NCI-H187 (cell line): ENCODE measurements around the gene FSTL1.

ENCODE experiments used
- DNase-seq, 2 experiments: peaks; one replicate each; lab custom pipeline; 2025; lab: John Stamatoyannopoulos, UW

The FSTL1 gene

GRCh38 chr3:120440001-120440703, 10.6 kb downstream of the FSTL1 start:
- no peak for DNase-seq

- DNase-seq, result no peak
Observed at GRCh38 chr3:120438665-120439370, 12.0 kb downstream of the FSTL1 start.

DNA sequence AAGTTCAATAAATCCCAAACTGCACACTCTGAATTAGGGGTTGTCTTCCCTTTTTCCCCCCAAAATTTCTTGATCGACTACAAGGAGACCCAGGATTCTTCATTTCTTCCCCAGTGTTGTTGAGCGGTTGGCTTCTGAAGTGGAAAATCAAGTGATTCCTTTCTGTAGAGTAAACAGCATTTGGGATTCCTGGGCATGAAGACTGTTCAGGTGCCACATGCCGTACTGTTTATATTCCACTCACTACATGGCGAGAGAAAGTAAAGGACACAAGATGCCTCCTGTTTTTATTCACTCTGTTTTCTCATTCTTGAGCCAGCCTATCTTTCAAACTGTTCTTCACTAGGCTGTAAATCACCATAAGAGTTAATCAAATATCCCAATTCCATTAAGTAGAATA, 12.6 kb downstream of the FSTL1 start:
- no peak for DNase-seq

DNA sequence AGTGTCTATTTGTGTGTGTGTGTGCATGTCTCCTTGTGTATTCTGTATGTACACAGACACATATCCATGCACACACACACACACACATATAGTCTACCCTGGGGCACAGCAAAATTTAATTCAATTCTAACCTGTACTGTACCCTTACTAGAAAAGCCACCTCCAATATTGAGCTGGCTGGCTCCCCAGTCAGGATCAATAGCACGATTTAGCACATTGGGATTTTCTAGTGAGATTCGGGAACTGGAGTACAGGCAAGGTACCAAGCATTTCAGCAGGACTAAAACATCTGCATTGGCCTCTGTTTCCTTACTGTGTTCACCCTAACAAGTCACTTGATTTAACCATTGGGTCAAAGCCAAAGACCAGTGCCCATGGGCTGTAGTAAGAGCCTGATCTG, 13.2 kb downstream of the FSTL1 start:
- DNase-seq, result no peak

DNA sequence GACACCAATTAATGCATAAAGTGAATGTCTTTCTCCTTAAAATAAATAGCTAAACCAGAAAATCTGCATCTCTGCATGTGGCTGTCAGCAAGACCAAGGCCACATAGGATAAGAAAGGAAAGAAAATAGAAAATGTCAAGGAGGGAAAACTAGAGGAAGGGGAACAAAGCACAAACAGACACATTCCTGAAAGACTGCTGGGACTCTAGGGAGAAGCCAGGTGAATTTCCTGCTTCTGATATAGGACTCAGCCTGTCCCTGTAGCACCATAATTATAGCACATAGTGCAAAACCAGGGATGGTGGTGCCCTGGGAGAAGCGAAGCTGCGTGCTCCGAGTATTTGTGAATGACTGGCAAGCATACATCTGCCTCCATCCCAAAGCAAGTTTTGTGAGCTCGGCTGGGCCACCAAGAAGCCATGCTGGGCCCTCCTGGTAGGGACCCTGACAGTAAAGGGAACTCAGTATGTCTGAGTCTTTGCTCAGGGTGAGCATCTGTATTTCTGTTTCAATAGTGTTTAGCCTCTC, 14.2 kb downstream of the FSTL1 start:
- DNase-seq, result no peak

DNA sequence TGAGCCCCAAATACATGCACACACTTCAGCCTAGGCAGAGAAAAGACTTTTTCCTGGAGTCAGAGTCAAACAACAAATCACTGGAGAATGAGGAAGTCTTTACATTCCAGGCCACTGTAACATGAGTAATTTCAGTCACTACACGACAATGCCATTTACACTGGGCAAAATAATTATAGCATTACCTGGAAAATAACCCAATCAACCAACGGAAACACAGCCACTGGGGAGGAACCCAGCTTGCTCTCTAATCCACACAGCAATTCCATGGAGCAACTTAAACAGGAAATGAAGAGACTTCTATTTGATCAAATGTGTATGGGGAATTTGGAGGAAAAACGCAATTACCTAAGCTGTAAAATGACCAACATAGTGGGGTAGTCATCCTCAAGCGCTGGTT, 15.2 kb downstream of the FSTL1 start:
- no peak for DNase-seq

GRCh38 chr3:120433662-120434331, 17.0 kb downstream of the FSTL1 start:
- DNase-seq, result no peak

- DNase-seq, result no peak
Observed at GRCh38 chr3:120432150-120432860, 18.5 kb downstream of the FSTL1 start.

DNA sequence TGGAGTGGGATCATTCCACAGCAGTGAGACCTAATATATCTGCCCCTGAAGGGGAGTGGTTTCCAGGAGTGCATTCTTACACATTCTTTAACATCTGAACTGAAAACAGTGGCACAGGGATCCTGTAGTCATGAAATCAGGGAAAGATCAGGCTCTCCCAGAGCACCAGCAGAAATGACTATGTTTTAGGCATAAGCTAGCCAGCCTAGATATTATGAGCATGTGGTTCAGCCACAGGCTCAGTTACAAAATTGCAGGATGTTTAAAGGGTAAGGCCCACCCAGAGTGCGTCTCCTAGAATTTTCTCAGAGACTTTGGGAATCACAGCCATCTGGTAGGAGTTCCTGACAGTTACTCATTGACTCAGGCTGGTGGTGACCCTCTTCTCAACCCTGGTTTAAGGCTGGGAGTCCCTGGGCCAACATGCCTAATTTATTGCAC, 20.9 kb downstream of the FSTL1 start:
- DNase-seq, result no peak

GRCh38 chr3:120428924-120429323, 21.9 kb downstream of the FSTL1 start:
- DNase-seq, result no peak

DNA sequence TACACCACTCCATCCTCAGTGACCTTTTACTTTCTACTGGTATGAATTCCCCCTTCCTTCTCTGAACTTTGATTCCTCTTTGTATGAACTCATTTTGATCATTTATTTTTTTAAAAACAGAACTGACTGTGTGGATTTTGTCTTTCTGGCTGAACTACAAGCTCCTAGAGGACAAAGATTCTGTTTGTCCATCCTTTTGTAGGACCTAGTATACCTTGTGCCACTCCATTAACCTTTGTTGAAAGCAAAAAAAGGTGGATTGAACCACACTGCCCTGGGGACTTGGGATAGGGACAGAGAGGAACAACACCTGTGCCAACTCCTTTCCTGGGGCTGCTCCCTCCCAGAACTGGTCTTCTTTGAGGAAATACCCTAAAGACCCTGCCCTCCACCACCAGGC, 23.6 kb downstream of the FSTL1 start:
- DNase-seq, result no peak

DNA sequence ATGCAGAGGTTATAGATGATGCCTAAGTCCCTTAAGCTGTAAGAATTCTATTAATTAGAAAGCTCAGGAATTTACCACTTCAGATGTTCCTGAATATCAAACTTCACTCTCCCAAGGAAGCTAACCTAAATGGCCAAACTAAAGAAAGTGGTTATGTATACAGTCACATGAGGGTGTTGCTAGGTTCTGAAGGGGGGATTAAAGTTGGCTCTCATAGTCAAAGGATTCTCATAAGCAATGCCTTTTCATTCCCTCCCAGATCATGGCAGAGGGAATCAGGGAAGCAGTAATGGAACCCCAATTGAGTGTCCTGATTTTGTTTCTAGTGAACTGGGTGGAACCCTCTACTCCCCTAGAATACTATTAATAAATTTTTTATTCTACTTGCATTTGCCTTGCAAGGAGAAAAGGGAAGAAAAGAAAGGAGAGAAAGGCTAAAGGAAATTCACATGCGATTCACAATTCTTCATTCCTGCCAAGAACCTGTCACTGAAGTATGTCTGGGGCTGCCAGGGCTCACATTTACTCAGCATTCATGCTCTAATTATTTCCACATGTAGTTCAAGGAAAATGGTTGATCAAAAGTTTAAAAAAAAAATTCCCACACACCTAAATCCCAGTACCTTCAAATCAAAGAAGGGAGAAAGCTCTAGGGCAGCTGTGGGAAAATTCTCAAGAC, 25.1 kb downstream of the FSTL1 start:
- no peak for DNase-seq

GRCh38 chr3:120424976-120425570, 25.7 kb downstream of the FSTL1 start:
- no peak for DNase-seq

DNA sequence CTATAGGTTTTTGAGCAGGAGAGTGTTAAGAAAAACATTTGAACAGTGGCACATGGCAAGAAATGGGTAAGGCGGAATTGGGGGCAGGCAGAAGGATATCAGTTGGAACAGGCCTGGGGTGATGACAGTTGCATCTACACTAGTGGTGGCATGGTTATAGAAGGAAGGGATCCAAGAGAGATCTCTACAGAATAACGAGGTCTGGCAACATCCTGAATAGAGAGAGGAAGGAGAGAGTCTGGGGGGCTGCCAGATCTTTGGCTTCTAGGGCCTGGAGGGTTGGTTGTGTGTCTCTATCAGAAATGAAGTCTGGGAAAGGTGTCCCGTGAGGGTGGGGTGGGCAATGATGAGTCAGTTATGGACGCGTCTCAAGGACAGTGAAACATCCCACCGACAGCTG, 26.3 kb downstream of the FSTL1 start:
- no peak for DNase-seq

DNA sequence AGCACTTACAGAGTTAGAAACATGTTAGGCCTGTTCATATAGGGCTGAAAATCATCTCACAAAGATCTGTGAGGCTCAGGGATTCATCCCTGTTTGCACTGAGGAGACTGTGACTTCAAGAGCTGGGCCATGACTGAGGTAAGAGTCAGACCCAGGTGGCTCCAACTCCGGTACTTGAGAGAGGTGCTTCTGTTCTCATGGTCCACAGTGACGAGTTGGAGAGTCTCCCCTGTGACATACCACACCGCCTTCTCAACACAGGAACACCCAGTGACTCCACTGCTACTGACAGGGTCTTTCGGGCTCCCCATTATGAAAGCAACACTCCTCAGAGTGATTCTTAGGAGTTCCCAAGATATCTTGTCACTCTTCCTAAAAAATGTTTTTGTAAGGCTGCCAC, 27.4 kb downstream of the FSTL1 start:
- no peak for DNase-seq

DNA sequence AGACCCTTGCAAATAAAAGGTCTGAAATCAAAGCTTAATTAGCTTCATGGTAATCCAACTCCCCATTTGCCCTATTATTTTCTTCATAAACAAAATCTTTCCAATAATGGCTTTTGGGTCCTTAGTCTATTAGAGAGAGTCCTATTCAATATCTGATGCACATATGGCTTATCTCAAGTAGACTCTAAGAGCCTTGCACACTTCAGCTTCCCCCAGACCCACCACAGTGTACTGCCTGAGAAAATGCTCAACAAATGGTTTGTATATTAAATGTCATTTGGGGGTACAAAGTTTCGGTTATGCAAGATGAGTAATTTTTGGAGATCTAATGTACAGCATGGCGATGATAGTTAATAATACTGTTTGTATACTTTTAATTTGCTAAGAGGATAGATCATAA, 28.9 kb downstream of the FSTL1 start:
- no peak for DNase-seq

DNA sequence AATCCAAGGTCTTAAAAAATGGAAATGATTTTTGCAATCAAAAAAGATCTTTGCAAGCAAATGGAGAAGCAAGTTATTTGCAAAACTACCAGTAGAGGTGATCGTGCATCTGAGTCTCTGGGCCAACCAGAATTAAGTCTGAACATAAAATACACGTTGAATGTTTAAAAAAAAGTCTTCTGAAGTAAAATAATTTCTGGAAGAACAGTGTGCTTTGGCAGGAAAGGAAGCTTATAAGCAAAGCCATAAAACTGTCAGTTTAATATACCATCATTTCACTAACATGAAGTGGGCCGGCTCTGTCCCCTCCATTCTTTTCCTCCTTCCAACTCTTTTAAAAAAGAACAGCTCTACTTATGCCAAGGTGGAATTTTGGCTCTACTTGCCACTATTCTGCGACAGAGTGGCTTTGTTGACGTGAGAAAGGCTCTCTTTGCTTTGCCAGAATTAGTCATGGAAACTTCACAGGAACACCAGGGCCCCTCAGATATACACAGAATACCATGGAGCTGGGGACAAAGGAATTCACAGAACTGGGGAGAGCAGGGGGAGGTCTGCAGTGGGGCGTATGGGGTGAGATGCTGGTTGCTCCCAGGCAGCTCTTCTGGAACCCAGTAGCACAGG, 29.8 kb downstream of the FSTL1 start:
- no peak for DNase-seq

GRCh38 chr3:120420360-120420759, 30.4 kb downstream of the FSTL1 start:
- DNase-seq, result no peak

GRCh38 chr3:120419797-120420196, 31.0 kb downstream of the FSTL1 start:
- no peak for DNase-seq

- peak in 1 of 2 experiments; percentile 27 for DNase-seq
Observed at GRCh38 chr3:120418866-120419490, 31.8 kb downstream of the FSTL1 start.
